Activated T-cell treated with anti-CD3 and anti-CD28 coated beads, Interleukin-2, amount 50 U/mL, for 72 hours (primary cell): Measurements from ENCODE around the gene BTG1. TPM values are rescaled to one million over a fixed set of nuclear protein-coding genes. Genes with fewer than 3 reads are reported as not detected.
"Not testable (repeated sequence)": the region's sequence is repeated elsewhere in the genome, so short reads cannot be mapped to it uniquely, and the experiment has no call there.

ENCODE experiments used
- ATAC-seq, 2 donors: fragments of 150-1000 bp; cut with Tn5 transposase; replicated peaks in 1 of 2; 2 replicates each; pipeline ENCODE4 v1.10.0; 2021; ENCODE audit warnings: moderate library complexity in 2 of 2, mild to moderate bottlenecking in 1 of 2
- DNase-seq, 2 donors: peaks; one replicate each; pipeline ENCODE4 v3.0.0; 2021 to 2022; ENCODE audit warnings: mixed read lengths in 1 of 2
- H3K27ac Mint-ChIP-seq: one replicate; pipeline ENCODE4 v1.8.0; 2022; ENCODE audit warnings: mild to moderate bottlenecking, moderate library complexity, mixed read lengths
- H3K27me3 Mint-ChIP-seq: one replicate; pipeline ENCODE4 v1.8.0; 2022; ENCODE audit warnings: low read depth, mixed read lengths
- H3K36me3 Mint-ChIP-seq, 2 donors: one replicate each; pipeline ENCODE4 v1.8.0; 2022; ENCODE audit warnings: mixed read lengths in 2 of 2, mild to moderate bottlenecking in 1 of 2; ENCODE audit not compliant: insufficient read depth in 2 of 2
- H3K4me1 Mint-ChIP-seq: one replicate; pipeline ENCODE4 v1.8.0; 2022; ENCODE audit warnings: low read depth, mixed read lengths
- H3K4me3 Mint-ChIP-seq, 2 donors: one replicate each; pipeline ENCODE4 v1.8.0; 2022; ENCODE audit warnings: mild to moderate bottlenecking in 2 of 2, mixed read lengths in 2 of 2, moderate library complexity in 2 of 2
- H3K9me3 Mint-ChIP-seq, 2 donors: one replicate each; pipeline ENCODE4 v1.8.0; 2022; ENCODE audit warnings: mixed read lengths in 2 of 2
- total RNA-seq, 2 donors: library from RNA; stranded (reverse); gene quantifications; one replicate each; pipeline ENCODE4 v1.2.3, GENCODE V29; 2022

Gene BTG1
- total RNA-seq, 2 donors from 2014 or later = 258 to 337 TPM

- peaks cover 10 to 12% of the 10 kb centered on the region in 2 donors for H3K9me3 Mint-ChIP-seq
- H3K27ac Mint-ChIP-seq = no peak overlapping the region
- DNase-seq = no peak
- no peak for ATAC-seq
- peaks cover 9 to 14% of the 10 kb centered on the region in 2 donors for H3K36me3 Mint-ChIP-seq
- no peaks in the 10 kb centered on the region for H3K27me3 Mint-ChIP-seq
- no peak overlapping the region for H3K4me3 Mint-ChIP-seq
- peaks cover 43% of the 10 kb centered on the region for H3K4me1 Mint-ChIP-seq
Measured at GRCh38 chr12:92102606-92103005, 43.0 kb downstream of the BTG1 start.

DNA sequence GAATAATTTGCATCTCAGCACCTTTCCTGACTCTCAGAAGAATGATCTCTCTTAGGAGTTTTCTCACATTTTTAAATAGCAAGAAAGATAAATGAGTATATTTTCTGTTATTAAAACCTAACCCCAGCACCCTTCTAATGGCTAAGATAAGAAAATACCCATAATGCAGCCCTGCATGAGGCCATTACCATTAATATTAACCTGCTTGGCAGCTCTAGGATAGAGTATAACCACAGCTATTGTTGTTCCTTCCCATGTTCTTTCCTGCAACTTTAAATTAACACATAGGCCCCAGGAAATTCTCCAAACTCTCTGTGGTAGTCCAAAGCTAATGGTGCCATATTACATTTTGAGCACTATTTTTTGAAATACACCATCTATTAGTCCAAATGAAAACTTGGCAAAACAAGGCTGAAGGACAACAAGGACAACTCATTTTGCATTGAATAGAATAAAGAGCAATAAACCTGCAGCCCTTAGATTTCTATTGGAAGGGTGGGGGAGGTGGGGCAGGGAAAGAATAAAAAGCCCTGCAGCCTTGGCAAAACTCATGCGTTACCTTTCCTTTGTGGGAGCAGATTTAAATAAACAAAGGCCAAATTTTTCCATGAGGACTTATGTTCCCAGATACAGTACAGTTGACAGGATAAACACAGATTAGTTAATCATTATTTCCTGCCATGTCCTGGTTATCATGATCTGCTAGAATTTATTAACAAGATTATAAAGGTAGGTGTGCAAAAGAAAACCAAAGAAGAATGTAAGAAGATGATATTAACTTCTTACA lies 46.9 kb downstream of the BTG1 start:
- Mint-ChIP-seq H3K4me1 (peaks cover 45% of the 10 kb centered on the region), H3K27ac (no peak overlapping the region), H3K9me3 (peaks cover 10 to 12% of the 10 kb centered on the region in 2 donors), H3K4me3 (no peak overlapping the region), H3K27me3 (no peaks in the 10 kb centered on the region), H3K36me3 (peaks cover 9 to 14% of the 10 kb centered on the region in 2 donors)
- ATAC-seq (no peak), DNase-seq (no peak)

DNA sequence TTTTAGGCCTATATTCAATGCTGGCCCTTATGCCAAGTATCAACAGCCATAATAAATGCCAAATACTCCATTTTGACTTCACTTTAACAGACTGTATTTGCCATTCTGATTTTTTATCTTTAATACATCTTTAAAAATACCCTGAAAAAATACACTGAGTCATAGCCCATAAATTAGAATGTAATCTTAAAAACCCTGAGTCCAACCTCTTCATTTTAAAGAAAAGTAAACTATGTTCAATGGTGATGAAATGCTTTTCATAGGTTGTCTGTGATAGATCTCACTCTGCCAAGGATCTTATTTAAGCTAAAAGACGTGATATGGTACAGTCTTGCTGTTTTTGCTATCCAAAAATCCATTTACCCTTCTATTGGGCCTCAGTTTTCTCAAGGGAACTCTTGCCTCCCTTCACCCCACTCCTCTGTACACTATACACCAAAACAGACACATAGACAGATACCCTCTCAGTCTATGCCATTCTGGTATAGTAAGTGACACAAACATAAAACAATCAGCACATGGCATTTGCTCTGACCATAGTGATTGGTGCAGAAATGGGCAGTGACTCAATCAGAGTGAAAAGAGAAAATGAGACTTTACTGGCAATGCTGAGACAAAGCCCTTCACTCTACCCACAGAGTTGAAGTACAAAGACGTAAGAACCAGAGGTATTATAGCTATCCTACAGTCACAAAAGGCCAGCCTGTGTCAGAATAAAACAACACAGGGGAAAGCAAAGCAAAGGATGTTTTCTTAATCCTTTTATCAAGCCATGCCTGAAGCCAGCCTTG lies 49.1 kb downstream of the BTG1 start:
- peaks cover 45% of the 10 kb centered on the region for H3K4me1 Mint-ChIP-seq
- H3K4me3 Mint-ChIP-seq = peak overlapping the region; percentile 50 to 52
- H3K27ac Mint-ChIP-seq = peak overlapping the region; percentile 51
- ATAC-seq (peak; percentile 97 to 98), DNase-seq (peak; percentile 36 to 50)
- peaks cover 10 to 12% of the 10 kb centered on the region in 2 donors for H3K9me3 Mint-ChIP-seq
- H3K36me3 Mint-ChIP-seq = peaks cover 9 to 14% of the 10 kb centered on the region in 2 donors
- no peaks in the 10 kb centered on the region for H3K27me3 Mint-ChIP-seq

DNA sequence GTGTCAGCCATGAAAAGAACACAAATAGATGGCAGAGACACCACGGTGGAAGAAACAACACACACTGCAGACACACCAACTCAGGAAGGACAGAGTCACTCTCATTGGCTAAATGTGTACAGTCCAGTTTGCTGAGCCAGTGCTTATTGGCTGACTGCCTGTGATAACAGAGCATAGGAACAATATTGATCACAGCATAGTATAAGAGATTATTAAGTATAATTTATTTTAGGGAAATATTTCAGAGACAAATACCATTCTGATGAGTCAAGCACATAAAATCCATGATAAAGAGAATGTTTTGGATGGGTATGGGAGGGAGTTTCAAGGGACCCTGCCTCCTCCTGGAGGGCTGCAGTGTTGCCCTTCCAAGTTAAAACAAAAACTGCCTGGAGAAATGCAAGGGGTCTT lies 50.9 kb downstream of the BTG1 start:
- Mint-ChIP-seq H3K4me3 (no peak overlapping the region), H3K9me3 (peaks cover 3% of the 10 kb centered on the region in 2 donors), H3K4me1 (peaks cover 36% of the 10 kb centered on the region), H3K27me3 (no peaks in the 10 kb centered on the region), H3K27ac (no peak overlapping the region), H3K36me3 (peaks cover 3 to 4% of the 10 kb centered on the region in 2 donors)
- DNase-seq (no peak), ATAC-seq (no peak)

GRCh38 chr12:92094301-92094700 lies 51.3 kb downstream of the BTG1 start:
- peaks cover 40% of the 10 kb centered on the region for H3K4me1 Mint-ChIP-seq
- not testable (repeated sequence) for DNase-seq, H3K27me3 Mint-ChIP-seq, H3K36me3 Mint-ChIP-seq, H3K27ac Mint-ChIP-seq, H3K4me3 Mint-ChIP-seq, ATAC-seq, H3K9me3 Mint-ChIP-seq
